ENCODE measurements around the gene SLC50A1.
A peak's percentile ranks its signal among the peaks of the same experiment; 100 is the strongest.

The SLC50A1 gene

DNA sequence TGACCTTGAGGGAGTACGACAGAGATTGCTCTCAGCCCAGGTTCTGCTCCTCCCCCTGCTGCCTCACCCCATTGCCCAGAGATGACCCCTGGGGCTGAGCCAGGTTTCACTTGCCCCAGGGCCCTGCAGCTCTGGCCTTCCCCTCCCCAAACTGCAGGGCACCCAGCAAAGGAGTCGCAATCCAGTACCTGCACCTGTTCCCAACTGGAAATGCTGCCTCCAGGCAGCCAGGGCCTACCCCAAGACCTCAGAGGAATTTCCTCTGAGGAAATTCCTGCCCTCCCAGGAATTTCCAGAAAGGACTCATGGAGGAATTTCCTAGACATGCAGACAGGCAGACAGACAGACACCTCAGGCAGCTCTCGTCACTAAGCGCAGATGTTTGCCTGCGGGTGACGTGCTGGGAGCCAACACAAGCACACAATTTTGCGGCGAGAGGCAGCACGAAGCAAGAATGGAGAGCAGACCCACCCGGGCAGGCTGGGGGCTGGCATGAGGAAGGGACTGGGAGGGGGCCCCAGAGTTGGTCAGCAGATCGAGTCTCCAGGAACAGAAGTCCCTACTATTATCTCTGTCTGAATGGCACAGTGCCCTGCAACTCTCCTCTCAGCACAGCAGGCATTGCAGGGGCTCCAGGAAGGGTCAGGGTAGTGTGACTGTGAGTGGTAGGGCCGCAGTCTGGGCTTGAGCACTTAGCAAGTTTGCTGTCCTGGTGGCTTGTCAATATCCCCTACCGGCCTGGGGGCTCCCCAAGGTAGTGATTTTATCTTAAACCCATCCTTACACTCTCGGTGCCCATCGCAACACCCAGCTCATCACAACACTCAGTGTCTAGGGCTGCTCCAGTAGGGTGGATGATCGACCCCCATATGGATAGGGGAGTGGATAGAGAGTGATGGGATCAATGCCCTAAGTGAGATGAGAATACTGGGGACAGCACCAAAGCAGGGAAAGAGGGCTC lies 10.9 kb upstream of the SLC50A1 start:
- peak; percentile 92 for DNase-seq (ENCODE audit: low read depth)
- H3K4me3 ChIP-seq (ENCODE audit: low read length) = no peak overlapping the region
- no peak for TF ChIP-seq CTCF (IDR thresholded peaks at IDR 0.05; ENCODE audit: insufficient read depth, low read depth, low read length, missing control alignments)

- no peak overlapping the region for H3K4me3 ChIP-seq (ENCODE audit: low read length)
- DNase-seq (ENCODE audit: low read depth) = peak; percentile 93
- peak; percentile 10 for TF ChIP-seq CTCF (IDR thresholded peaks at IDR 0.05; ENCODE audit: insufficient read depth, low read depth, low read length, missing control alignments)
These were observed 10.1 kb upstream of the SLC50A1 start for GRCh38 chr1:155125511-155125945.

DNA sequence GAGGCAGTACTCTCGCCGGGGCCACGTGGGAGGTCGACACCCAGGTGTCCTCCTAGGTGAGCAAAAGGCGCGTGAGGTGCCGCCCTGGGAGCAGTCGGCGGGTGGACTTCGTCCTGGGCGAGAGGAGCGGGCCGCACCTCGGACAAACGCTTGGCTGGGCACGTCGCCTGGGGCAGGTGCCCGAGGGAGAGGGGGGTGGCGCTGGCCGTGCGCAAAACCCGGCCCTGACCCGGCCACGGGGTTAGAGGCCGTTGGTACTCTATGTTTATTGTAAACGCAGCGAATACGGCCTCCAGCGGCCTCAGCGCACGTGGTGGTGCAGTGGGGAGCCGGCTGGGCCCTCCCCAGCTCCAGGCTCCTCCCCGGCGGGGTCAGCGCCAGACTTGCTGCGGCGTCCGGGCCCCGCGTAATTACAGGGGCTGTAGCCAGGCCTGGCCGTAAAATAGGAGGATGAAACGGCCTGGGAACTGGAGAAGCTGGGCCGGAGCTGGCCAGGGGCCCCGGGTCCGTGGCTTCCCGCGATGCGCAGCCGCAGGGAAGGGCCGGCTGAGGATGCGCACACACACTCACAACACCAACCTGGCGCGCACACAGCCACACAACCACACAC lies 9.6 kb upstream of the SLC50A1 start:
- no peak for TF ChIP-seq CTCF (IDR thresholded peaks at IDR 0.05; ENCODE audit: insufficient read depth, low read depth, low read length, missing control alignments)
- peak; percentile 48 for DNase-seq (ENCODE audit: low read depth)
- peak overlapping the region; percentile 96 for H3K4me3 ChIP-seq (ENCODE audit: low read length)

DNA sequence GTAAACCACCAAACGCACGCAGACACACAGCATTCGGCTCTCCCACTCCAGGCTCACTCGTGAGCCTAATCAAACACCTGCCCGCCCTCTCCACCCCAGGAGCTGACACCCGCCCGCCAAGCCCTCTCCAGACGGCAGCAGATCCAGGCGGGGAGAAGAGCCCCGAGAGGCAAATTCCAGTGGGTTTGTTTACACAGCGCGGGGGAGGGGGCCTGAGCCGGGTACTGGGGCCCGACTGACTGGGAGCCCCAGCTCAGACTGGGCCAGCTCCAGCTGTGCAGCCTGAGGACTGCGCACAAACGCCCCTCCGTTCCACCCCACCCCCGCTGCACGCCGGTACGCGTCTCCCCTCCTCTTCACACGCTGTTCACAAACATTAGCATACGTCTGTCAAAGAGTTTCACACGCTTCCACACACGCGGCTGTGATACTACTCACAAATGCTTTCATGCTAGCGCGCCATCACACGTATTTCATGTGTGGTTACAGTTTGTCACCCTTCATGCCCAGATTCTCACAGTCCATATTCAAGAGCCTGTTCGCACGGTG lies 9.0 kb upstream of the SLC50A1 start:
- H3K4me3 ChIP-seq (ENCODE audit: low read length) = peak overlapping the region; percentile 96
- DNase-seq (ENCODE audit: low read depth) = peak; percentile 73
- no peak for TF ChIP-seq CTCF (IDR thresholded peaks at IDR 0.05; ENCODE audit: insufficient read depth, low read depth, low read length, missing control alignments)

DNA sequence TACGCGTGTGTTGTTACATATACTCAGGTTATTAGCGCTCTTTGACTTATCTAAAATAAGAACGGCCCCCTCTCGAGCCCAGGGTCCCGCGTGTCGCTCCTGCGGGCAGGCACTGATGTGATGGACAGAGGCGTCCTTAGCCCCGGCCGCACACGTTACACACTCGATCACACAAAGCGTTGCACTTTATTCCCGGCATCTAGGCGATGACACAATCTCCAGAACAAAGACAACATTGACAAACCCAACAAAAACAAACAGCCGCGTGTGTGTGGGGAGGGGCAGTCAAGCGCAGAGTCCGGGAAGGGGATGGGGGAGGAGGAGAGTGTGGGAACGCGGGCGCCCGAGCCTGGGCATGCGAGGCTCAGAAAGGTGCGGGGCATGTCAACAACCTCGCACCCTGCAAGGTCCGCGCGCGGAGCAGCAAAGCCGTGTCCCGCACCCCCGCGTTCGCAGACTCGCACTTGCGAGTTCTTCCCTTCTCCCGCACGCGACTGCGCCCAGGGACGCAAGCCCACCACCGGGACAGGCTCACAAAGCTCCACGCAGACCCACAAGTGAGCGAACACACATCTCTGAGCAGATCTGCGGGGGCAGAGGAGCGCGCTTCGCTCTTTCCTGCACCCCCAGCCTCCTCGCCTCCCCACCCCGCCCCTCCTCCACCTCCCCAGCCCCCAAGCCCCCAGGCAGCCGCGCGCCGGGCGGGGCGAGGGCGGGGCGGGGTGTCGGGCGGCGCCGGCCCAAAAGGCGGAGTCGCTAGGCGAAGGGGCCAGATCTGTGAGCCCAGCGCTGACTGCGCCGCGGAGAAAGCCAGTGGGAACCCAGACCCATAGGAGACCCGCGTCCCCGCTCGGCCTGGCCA lies 8.3 kb upstream of the SLC50A1 start, which contains the start of gene EFNA1:
Gene EFNA1 (plus strand): TSS at position 772 of the 862 bp plus-strand sequence. CDS start 102 bp downstream, outside the sequence.
- peak within 1 kb of the TSS; percentile 96 for H3K4me3 ChIP-seq (ENCODE audit: low read length)
- no peak for TF ChIP-seq CTCF (IDR thresholded peaks at IDR 0.05; ENCODE audit: insufficient read depth, low read depth, low read length, missing control alignments)
- peak; percentile 96 for DNase-seq (ENCODE audit: low read depth)

Measured in epithelial cell of esophagus (primary cell).